CD4-positive, alpha-beta T cell (primary cell): ENCODE data around the gene ZNF410. TPM values are rescaled to one million over a fixed set of nuclear protein-coding genes. Genes with fewer than 3 reads are reported as not detected.

ENCODE experiments used
- ATAC-seq: fragments of 200-7000 bp; cut with Tn5 transposase; one replicate; pipeline ENCODE4 v1.10.0; 2022; ENCODE audit warnings: mild to moderate bottlenecking; ENCODE audit not compliant: poor library complexity
- CTCF ChIA-PET: fragments of 350-600 bp; sonication (Branson Sonifier 250); formaldehyde crosslinking; loops from one replicate; lab custom pipeline; 2021; ENCODE audit warnings: antibody characterized with exemption, inconsistent platforms; lab: Charles Lee
- POLR2A ChIA-PET: fragments of 350-600 bp; sonication (Branson Sonifier 250); formaldehyde crosslinking; loops from one replicate; lab custom pipeline; 2021; ENCODE audit warnings: antibody characterized with exemption, inconsistent platforms; lab: Charles Lee
- DNase-seq, 14 experiments: peaks; one replicate each; pipeline ENCODE4 v3.0.0-alpha.2; 2013 to 2020; ENCODE audit warnings: mixed read lengths in 2 of 14
- H3K27ac ChIP-seq, 2 donors: one replicate each; pipeline versions ENCODE4 v1.5.1 to v1.7.0; 2013; ENCODE audit warnings: low read length in 2 of 2, low read depth in 1 of 2, mild to moderate bottlenecking in 1 of 2
- H3K27me3 ChIP-seq, 2 experiments: 1 replicate in 1 of 2; 2 replicates in 1 of 2; pipeline versions ENCODE4 v1.6.1 to v1.7.0; 2013; ENCODE audit warnings: low read length in 2 of 2, control low read depth in 1 of 2, mild to moderate bottlenecking in 1 of 2, moderate library complexity in 1 of 2; ENCODE audit not compliant: insufficient read depth in 2 of 2, control insufficient read depth in 1 of 2
- H3K36me3 ChIP-seq: one replicate; pipeline ENCODE4 v1.6.1; 2013; ENCODE audit warnings: low read length, control low read depth; ENCODE audit not compliant: insufficient read depth
- H3K4me1 ChIP-seq: one replicate; pipeline ENCODE4 v1.6.1; 2013; ENCODE audit warnings: low read length, control low read depth; ENCODE audit not compliant: insufficient read depth
- H3K4me3 ChIP-seq: one replicate; pipeline ENCODE4 v1.5.1; 2013; ENCODE audit warnings: mild to moderate bottlenecking, low read length, moderate library complexity
- H3K9me3 ChIP-seq, 2 experiments: 1 replicate in 1 of 2; 2 replicates in 1 of 2; pipeline versions ENCODE4 v1.6.1 to v1.7.0; 2013; ENCODE audit warnings: low read length in 2 of 2, mild to moderate bottlenecking in 2 of 2, control low read depth in 1 of 2, moderate library complexity in 1 of 2; ENCODE audit not compliant: control insufficient read depth in 1 of 2, insufficient read depth in 1 of 2
- H3K27ac Mint-ChIP-seq: one replicate; pipeline ENCODE4 v1.8.0; 2020; ENCODE audit warnings: mixed read lengths
- H3K27me3 Mint-ChIP-seq: one replicate; pipeline ENCODE4 v1.8.0; 2021; ENCODE audit warnings: mixed read lengths
- H3K36me3 Mint-ChIP-seq: one replicate; pipeline ENCODE4 v1.8.0; 2021; ENCODE audit warnings: low read depth, mixed read lengths
- H3K4me1 Mint-ChIP-seq: one replicate; pipeline ENCODE4 v1.8.0; 2021; ENCODE audit warnings: low read depth, mixed read lengths
- H3K4me3 Mint-ChIP-seq: one replicate; pipeline ENCODE4 v1.8.0; 2020; ENCODE audit warnings: mild to moderate bottlenecking, mixed read lengths
- H3K9me3 Mint-ChIP-seq: one replicate; pipeline ENCODE4 v1.8.0; 2020; ENCODE audit warnings: mixed read lengths
- CTCF ChIP-seq: fragments of 200-600 bp; IDR thresholded peaks from one replicate; pipeline ENCODE4 v1.8.0; 2022; ENCODE audit warnings: antibody characterized with exemption, mild to moderate bottlenecking
- intact Hi-C, 2 experiments: fragments of 100-400 bp; cut with DNase I in 1 of 2; cut with micrococcal nuclease in 1 of 2; formaldehyde crosslinking; loops; one replicate each; pipeline versions ENCODE4 v1.15.1 to v1.9.0; 2023 to 2025; cut with DNase I, micrococcal nuclease
- total RNA-seq, 174 experiments: library from RNA in 2 of 174; stranded (reverse) in 2 of 174; gene quantifications; one replicate each; pipeline ENCODE4 v1.2.3 and lab custom pipeline; 2021 to 2026

The ZNF410 gene
- total RNA-seq, 2 experiments from 2014 or later, result 74.3 to 81.1 TPM

- H3K9me3 ChIP-seq, result no peaks in the 10 kb centered on the region
- no peak overlapping the region for H3K4me3 ChIP-seq
- TF ChIP-seq CTCF, result no peak
- ChIA-PET CTCF (no interaction called here), POLR2A (no interaction called here)
- Mint-ChIP-seq H3K36me3 (peaks cover 28% of the 10 kb centered on the region), H3K27ac (no peak overlapping the region), H3K4me3 (no peak overlapping the region), H3K9me3 (no peaks in the 10 kb centered on the region), H3K27me3 (no peaks in the 10 kb centered on the region), H3K4me1 (peaks cover under 1% of the 10 kb centered on the region)
- ATAC-seq, result no peak
- intact Hi-C loops, result no loop called here
- peak in 2 of 14 experiments; percentile 28 to 40 for DNase-seq
- peaks cover 5% of the 10 kb centered on the region for H3K4me1 ChIP-seq
- no peak overlapping the region for H3K27ac ChIP-seq
- H3K36me3 ChIP-seq, result peaks cover 25% of the 10 kb centered on the region
- no peaks in the 10 kb centered on the region for H3K27me3 ChIP-seq
These were observed 56.4 kb downstream of the ZNF410 start for GRCh38 chr14:73943083-73943482.

- no peaks in the 10 kb centered on the region for H3K27me3 ChIP-seq
- DNase-seq (peak in 1 of 14 experiments; percentile 13), ATAC-seq (no peak)
- peaks cover 28% of the 10 kb centered on the region for H3K36me3 Mint-ChIP-seq
- intact Hi-C loops, result loop anchor here in 1 of 2 experiments (5.0 kb wide), 1 partner anchor 297 kb away; no protein-coding TSS in a partner anchor
- CTCF ChIA-PET, result no interaction called here
- no peaks in the 10 kb centered on the region for H3K27me3 Mint-ChIP-seq
- no peak overlapping the region for H3K4me3 ChIP-seq
- no peak overlapping the region for H3K27ac Mint-ChIP-seq
- H3K4me3 Mint-ChIP-seq, result no peak overlapping the region
- no peaks in the 10 kb centered on the region for H3K9me3 Mint-ChIP-seq
- POLR2A ChIA-PET, result no interaction called here
- H3K4me1 ChIP-seq, result peaks cover 12% of the 10 kb centered on the region
- peaks cover 6% of the 10 kb centered on the region for H3K4me1 Mint-ChIP-seq
- no peak for TF ChIP-seq CTCF
- H3K27ac ChIP-seq, result no peak overlapping the region
- no peaks in the 10 kb centered on the region for H3K9me3 ChIP-seq
- peaks cover 25% of the 10 kb centered on the region for H3K36me3 ChIP-seq
These were observed 57.9 kb downstream of the ZNF410 start for GRCh38 chr14:73944432-73945158.

GRCh38 chr14:73945159-73945670 lies 58.6 kb downstream of the ZNF410 start:
- peaks cover 33% of the 10 kb centered on the region for H3K36me3 Mint-ChIP-seq
- Histone ChIP-seq H3K4me3 (no peak overlapping the region), H3K27me3 (no peaks in the 10 kb centered on the region), H3K36me3 (peaks cover 24% of the 10 kb centered on the region), H3K27ac (no peak overlapping the region), H3K4me1 (peaks cover 14% of the 10 kb centered on the region), H3K9me3 (no peaks in the 10 kb centered on the region)
- no peak overlapping the region for H3K27ac Mint-ChIP-seq
- H3K27me3 Mint-ChIP-seq, result no peaks in the 10 kb centered on the region
- CTCF ChIA-PET, result no interaction called here
- ATAC-seq, result no peak
- intact Hi-C loops, result loop anchor here in 1 of 2 experiments (5.0 kb wide), 1 partner anchor 298 kb away; no protein-coding TSS in a partner anchor
- peaks cover 12% of the 10 kb centered on the region for H3K4me1 Mint-ChIP-seq
- TF ChIP-seq CTCF, result no peak
- POLR2A ChIA-PET, result no interaction called here
- no peak overlapping the region for H3K4me3 Mint-ChIP-seq
- DNase-seq, result no peak
- no peaks in the 10 kb centered on the region for H3K9me3 Mint-ChIP-seq
